A549 (cell line): ENCODE results near the gene ARHGAP28. TPM values are rescaled to one million over a fixed set of nuclear protein-coding genes. Genes with fewer than 3 reads are reported as not detected.

ENCODE experiments used
- ATAC-seq, 2 experiments: fragments of 200-7000 bp in 1 of 2; fragments of >200 bp in 1 of 2; cut with Nextera tagmentation in 1 of 2; cut with Tn5 transposase in 1 of 2; 3 replicates each; pipeline versions ENCODE4 v1.8.0 to v1.9.1; 2018 to 2020; ENCODE audit warnings: mild to moderate bottlenecking in 1 of 2, moderate library complexity in 1 of 2
- CTCF ChIA-PET: fragments of 300-600 bp; sonication (Branson Sonifier 250); formaldehyde crosslinking; extraction: SDS; loops from one replicate; lab custom pipeline; 2021; ENCODE audit warnings: antibody characterized with exemption, inconsistent platforms; lab: Yijun Ruan, JAX
- POLR2A ChIA-PET: fragments of 350-600 bp; formaldehyde crosslinking; extraction: SDS; loops from one replicate; lab custom pipeline; 2021; ENCODE audit warnings: antibody characterized with exemption, inconsistent platforms; lab: Yijun Ruan, JAX
- DNase-seq, 2 experiments: peaks; one replicate each; pipeline versions ENCODE4 v3.0.0 to v3.0.0-alpha.2; 2011 to 2016; ENCODE audit warnings: low read depth in 1 of 2, low spot score in 1 of 2
- FAIRE-seq: peaks from 2 replicates; lab custom pipeline; 2011; peaks lifted over from hg19 to GRCh38; lab: Jason Lieb, UNC
- H3K27ac ChIP-seq, 2 experiments: fragments of >200 bp; sonication (Bioruptor Twin); formaldehyde crosslinking; 3 replicates each; pipeline ENCODE4 v1.5.1; 2016 to 2017
- H3K4me1 ChIP-seq: fragments of >200 bp; sonication (Bioruptor Twin); formaldehyde crosslinking; 3 replicates; pipeline ENCODE4 v1.6.1; 2016
- H3K4me2 ChIP-seq: fragments of >200 bp; sonication (Bioruptor Twin); formaldehyde crosslinking; 3 replicates; pipeline ENCODE4 v1.6.1; 2016
- H3K4me3 ChIP-seq: fragments of >200 bp; sonication (Bioruptor Twin); formaldehyde crosslinking; 3 replicates; pipeline ENCODE4 v1.5.1; 2016
- H3K9me3 ChIP-seq: fragments of >200 bp; sonication (Bioruptor Twin); formaldehyde crosslinking; 3 replicates; pipeline ENCODE4 v1.6.1; 2016
- BHLHE40 ChIP-seq: IDR thresholded peaks from 2 replicates; pipeline ENCODE4 v1.6.1; 2012; ENCODE audit warnings: low read depth, low read length, inconsistent platforms
- CBX2 ChIP-seq: fragments of 200-600 bp; sonication (generic); IDR thresholded peaks from 2 replicates; pipeline ENCODE4 v1.6.1; 2016; ENCODE audit warnings: low read depth, mild to moderate bottlenecking, borderline replicate concordance
- CBX8 ChIP-seq: fragments of 200-600 bp; sonication (generic); IDR thresholded peaks from 2 replicates; pipeline ENCODE4 v1.6.1; 2016
- EHF ChIP-seq: fragments of 250-450 bp; sonication (Bioruptor Pico); IDR thresholded peaks from 2 replicates; pipeline ENCODE4 v1.5.0; 2020; ENCODE audit warnings: mild to moderate bottlenecking
- EHMT2 ChIP-seq: fragments of 200-600 bp; sonication (generic); IDR thresholded peaks from 2 replicates; pipeline ENCODE4 v1.6.1; 2016; ENCODE audit warnings: antibody characterized with exemption, low read depth, mild to moderate bottlenecking, moderate library complexity
- EP300 ChIP-seq, 2 experiments: fragments of >200 bp; sonication (Bioruptor Twin); formaldehyde crosslinking; IDR thresholded peaks; 2 replicates in 1 of 2; 3 replicates in 1 of 2; pipeline ENCODE4 v1.6.1; 2016 to 2017
- FOSB ChIP-seq: fragments of 250-450 bp; sonication (Bioruptor Pico); IDR thresholded peaks from 2 replicates; pipeline ENCODE4 v1.5.0; 2020; ENCODE audit warnings: mild to moderate bottlenecking, moderate library complexity
- FOXS1 ChIP-seq: fragments of 250-450 bp; sonication (Bioruptor Pico); IDR thresholded peaks from 2 replicates; pipeline ENCODE4 v1.5.0; 2020; ENCODE audit warnings: mild to moderate bottlenecking, moderate library complexity
- HEYL ChIP-seq: fragments of 250-450 bp; sonication (Bioruptor Pico); IDR thresholded peaks from 2 replicates; pipeline ENCODE4 v1.8.0; 2021; ENCODE audit warnings: mild to moderate bottlenecking, moderate library complexity
- HOXB5 ChIP-seq: fragments of 250-450 bp; sonication (Bioruptor Pico); IDR thresholded peaks from 2 replicates; pipeline ENCODE4 v1.5.0; 2020; ENCODE audit warnings: mild to moderate bottlenecking, moderate library complexity
- JUN ChIP-seq, 2 experiments: fragments of >200 bp; sonication (Bioruptor Twin); formaldehyde crosslinking; IDR thresholded peaks; 2 replicates in 1 of 2; 3 replicates in 1 of 2; pipeline ENCODE4 v1.6.1; 2016 to 2017
- KDM1A ChIP-seq: fragments of 200-600 bp; sonication (generic); IDR thresholded peaks from 2 replicates; pipeline ENCODE4 v1.6.1; 2016; ENCODE audit warnings: low read depth, mild to moderate bottlenecking
- KDM5A ChIP-seq: fragments of 200-600 bp; sonication (generic); IDR thresholded peaks from 2 replicates; pipeline ENCODE4 v1.6.1; 2016; ENCODE audit warnings: antibody characterized with exemption, mild to moderate bottlenecking
- MAFK ChIP-seq: fragments of 450-650 bp; IDR thresholded peaks from 2 replicates; pipeline ENCODE4 v1.6.1; 2014; ENCODE audit not compliant: partially characterized antibody
- MYC ChIP-seq: IDR thresholded peaks from 2 replicates; pipeline ENCODE4 v1.6.1; 2012; ENCODE audit warnings: mild to moderate bottlenecking, inconsistent platforms, low read length, improper control_type of control experiment, borderline replicate concordance
- NPAS2 ChIP-seq: fragments of 250-450 bp; sonication (Bioruptor Pico); IDR thresholded peaks from 2 replicates; pipeline ENCODE4 v1.8.0; 2022; ENCODE audit warnings: mild to moderate bottlenecking, moderate library complexity, borderline replicate concordance
- NR3C1 ChIP-seq: fragments of >200 bp; sonication (Bioruptor Twin); formaldehyde crosslinking; IDR thresholded peaks from 3 replicates; pipeline ENCODE4 v1.6.1; 2017
- RAD21 ChIP-seq, 2 experiments: fragments of >200 bp in 1 of 2; sonication (Bioruptor Twin) in 1 of 2; formaldehyde crosslinking in 1 of 2; IDR thresholded peaks in 1 of 2; conservative IDR thresholded peaks in 1 of 2; 2 replicates in 1 of 2; 3 replicates in 1 of 2; pipeline ENCODE4 v1.6.1; 2012 to 2018; ENCODE audit warnings: inconsistent platforms in 1 of 2
- RNF2 ChIP-seq: fragments of 200-600 bp; sonication (generic); IDR thresholded peaks from 2 replicates; pipeline ENCODE4 v1.6.1; 2016; ENCODE audit warnings: low read depth, mild to moderate bottlenecking, antibody characterized with exemption, moderate library complexity, borderline replicate concordance
- TP53 ChIP-seq: fragments of 250-450 bp; sonication (Bioruptor Pico); IDR thresholded peaks from 2 replicates; pipeline ENCODE4 v1.5.0; 2021; ENCODE audit warnings: mild to moderate bottlenecking, moderate library complexity
- ZSCAN20 ChIP-seq: fragments of 250-450 bp; sonication (Bioruptor Pico); IDR thresholded peaks from 2 replicates; pipeline ENCODE4 v1.8.0; 2022; ENCODE audit warnings: mild to moderate bottlenecking, moderate library complexity
- WGBS: methylation state at CpG from one replicate; pipeline ENCODE4 v1.1.6; 2017; ENCODE audit errors: missing lambda C conversion rate; 5-methylcytosine and 5-hydroxymethylcytosine counted together
- polyA plus RNA-seq, 4 experiments: library from polyadenylated mRNA; depleted of rRNA in 3 of 4; stranded (reverse); fragments of >200 nt; fragmentation: RNase III in 1 of 4; extraction: RNeasy Plus Mini Kit Qiagen cat#74134 plus additional on column Dnase treatment in 1 of 4; gene quantifications; 2 replicates in 3 of 4; 3 replicates in 1 of 4; pipeline ENCODE4 v1.2.3, GENCODE V29; 2011 to 2017
- TF ChIP-seq, protein P1 (sequence below): fragments of >200 bp; sonication (Bioruptor Twin); formaldehyde crosslinking; IDR thresholded peaks from 2 replicates; pipeline ENCODE4 v1.6.1; 2016
- TF ChIP-seq, protein P2 (sequence below): fragments of >200 bp; sonication (Bioruptor Twin); formaldehyde crosslinking; IDR thresholded peaks from 3 replicates; pipeline ENCODE4 v1.5.1; 2016
- TF ChIP-seq, protein P3 (sequence below): IDR thresholded peaks from 2 replicates; pipeline ENCODE4 v1.6.1; 2012; ENCODE audit warnings: low read depth, borderline replicate concordance
- TF ChIP-seq, protein P4 (sequence below): fragments of 250-450 bp; sonication (Bioruptor Pico); IDR thresholded peaks from 2 replicates; pipeline ENCODE4 v1.5.0; 2020; ENCODE audit warnings: low read depth, mild to moderate bottlenecking, moderate library complexity
- TF ChIP-seq, protein P5 (sequence below): fragments of 250-450 bp; sonication (Bioruptor Pico); IDR thresholded peaks from 2 replicates; pipeline ENCODE4 v1.5.0; 2021; ENCODE audit warnings: mild to moderate bottlenecking, moderate library complexity, borderline replicate concordance
- TF ChIP-seq, protein P6 (sequence below): fragments of 150-350 bp; IDR thresholded peaks from 2 replicates; pipeline ENCODE4 v1.6.1; 2014; ENCODE audit warnings: low read depth, mild to moderate bottlenecking, low read length

ARHGAP28 gene
- polyA plus RNA-seq, 2 of the 4 experiments (the other 2 are of a cell fraction): 0.13 to 0.17 TPM

DNA sequence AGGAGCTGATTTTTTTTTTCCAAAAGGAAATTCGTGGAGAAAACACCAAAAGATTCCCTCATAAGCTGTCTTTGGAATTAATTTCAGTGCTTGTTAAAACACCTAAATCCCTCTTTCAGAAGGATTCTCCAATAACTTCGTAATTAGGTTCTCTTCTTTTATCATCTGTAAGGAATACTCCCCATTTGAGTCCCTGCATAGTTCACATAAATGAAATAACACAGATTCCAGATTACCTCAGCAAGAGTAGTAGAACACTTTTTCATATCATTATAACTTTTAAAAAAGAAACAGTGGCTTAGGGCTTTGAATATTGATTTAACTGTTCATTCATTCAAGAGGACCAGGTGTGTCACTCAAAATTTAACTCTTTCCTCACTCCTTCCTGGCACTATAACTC lies 55.5 kb downstream of the ARHGAP28 start (continued):
- TF ChIP-seq, protein P1, sequence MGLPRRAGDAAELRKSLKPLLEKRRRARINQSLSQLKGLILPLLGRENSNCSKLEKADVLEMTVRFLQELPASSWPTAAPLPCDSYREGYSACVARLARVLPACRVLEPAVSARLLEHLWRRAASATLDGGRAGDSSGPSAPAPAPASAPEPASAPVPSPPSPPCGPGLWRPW: no peak
- TF ChIP-seq ZSCAN20 (CRISPR knock-in tag): no peak
- no peak for TF ChIP-seq KDM5A
- TF ChIP-seq MYC: no peak
- no peak for TF ChIP-seq NR3C1
- TF ChIP-seq NPAS2: no peak
- no peak for TF ChIP-seq KDM1A
- TF ChIP-seq, protein P2, sequence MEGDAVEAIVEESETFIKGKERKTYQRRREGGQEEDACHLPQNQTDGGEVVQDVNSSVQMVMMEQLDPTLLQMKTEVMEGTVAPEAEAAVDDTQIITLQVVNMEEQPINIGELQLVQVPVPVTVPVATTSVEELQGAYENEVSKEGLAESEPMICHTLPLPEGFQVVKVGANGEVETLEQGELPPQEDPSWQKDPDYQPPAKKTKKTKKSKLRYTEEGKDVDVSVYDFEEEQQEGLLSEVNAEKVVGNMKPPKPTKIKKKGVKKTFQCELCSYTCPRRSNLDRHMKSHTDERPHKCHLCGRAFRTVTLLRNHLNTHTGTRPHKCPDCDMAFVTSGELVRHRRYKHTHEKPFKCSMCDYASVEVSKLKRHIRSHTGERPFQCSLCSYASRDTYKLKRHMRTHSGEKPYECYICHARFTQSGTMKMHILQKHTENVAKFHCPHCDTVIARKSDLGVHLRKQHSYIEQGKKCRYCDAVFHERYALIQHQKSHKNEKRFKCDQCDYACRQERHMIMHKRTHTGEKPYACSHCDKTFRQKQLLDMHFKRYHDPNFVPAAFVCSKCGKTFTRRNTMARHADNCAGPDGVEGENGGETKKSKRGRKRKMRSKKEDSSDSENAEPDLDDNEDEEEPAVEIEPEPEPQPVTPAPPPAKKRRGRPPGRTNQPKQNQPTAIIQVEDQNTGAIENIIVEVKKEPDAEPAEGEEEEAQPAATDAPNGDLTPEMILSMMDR: no peak
- TF ChIP-seq, protein P3, sequence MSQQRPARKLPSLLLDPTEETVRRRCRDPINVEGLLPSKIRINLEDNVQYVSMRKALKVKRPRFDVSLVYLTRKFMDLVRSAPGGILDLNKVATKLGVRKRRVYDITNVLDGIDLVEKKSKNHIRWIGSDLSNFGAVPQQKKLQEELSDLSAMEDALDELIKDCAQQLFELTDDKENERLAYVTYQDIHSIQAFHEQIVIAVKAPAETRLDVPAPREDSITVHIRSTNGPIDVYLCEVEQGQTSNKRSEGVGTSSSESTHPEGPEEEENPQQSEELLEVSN: no peak
- no peak for TF ChIP-seq EHMT2

DNA sequence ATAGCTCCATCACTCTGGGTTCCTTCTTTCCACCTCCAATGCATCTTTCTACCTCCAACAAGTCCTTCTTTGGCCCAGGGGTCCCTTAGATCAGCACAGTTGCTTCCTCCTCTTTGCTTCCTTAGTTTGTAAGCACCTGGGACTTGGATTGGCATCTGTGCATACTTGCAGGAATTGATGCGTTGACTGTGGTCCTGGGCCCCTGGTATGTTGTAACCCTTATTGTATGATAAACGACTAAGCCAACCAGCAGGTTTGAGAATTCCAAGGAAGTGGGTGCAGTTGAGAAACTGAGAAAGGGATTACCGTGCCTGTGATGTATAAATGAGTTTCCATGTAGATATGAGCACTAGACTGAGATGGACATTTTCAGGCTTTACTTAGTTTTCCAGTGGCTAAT lies 55.9 kb downstream of the ARHGAP28 start:
- H3K9me3 ChIP-seq: no peaks in the 10 kb centered on the region
- FAIRE-seq (no peak), DNase-seq (no peak)
- no peak overlapping the region for H3K4me3 ChIP-seq
- H3K27ac ChIP-seq: no peak overlapping the region
- POLR2A ChIA-PET: no interaction called here
- TF ChIP-seq, protein P4, sequence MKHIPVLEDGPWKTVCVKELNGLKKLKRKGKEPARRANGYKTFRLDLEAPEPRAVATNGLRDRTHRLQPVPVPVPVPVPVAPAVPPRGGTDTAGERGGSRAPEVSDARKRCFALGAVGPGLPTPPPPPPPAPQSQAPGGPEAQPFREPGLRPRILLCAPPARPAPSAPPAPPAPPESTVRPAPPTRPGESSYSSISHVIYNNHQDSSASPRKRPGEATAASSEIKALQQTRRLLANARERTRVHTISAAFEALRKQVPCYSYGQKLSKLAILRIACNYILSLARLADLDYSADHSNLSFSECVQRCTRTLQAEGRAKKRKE (CRISPR knock-in tag): no peak
- TF ChIP-seq, protein P3: no peak
- TF ChIP-seq, protein P5, sequence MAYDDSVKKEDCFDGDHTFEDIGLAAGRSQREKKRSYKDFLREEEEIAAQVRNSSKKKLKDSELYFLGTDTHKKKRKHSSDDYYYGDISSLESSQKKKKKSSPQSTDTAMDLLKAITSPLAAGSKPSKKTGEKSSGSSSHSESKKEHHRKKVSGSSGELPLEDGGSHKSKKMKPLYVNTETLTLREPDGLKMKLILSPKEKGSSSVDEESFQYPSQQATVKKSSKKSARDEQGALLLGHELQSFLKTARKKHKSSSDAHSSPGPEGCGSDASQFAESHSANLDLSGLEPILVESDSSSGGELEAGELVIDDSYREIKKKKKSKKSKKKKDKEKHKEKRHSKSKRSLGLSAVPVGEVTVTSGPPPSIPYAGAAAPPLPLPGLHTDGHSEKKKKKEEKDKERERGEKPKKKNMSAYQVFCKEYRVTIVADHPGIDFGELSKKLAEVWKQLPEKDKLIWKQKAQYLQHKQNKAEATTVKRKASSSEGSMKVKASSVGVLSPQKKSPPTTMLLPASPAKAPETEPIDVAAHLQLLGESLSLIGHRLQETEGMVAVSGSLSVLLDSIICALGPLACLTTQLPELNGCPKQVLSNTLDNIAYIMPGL (CRISPR knock-in tag): no peak
- TF ChIP-seq RAD21 (conservative IDR thresholded peaks at IDR 0.05 in 1 of 2, IDR thresholded peaks at IDR 0.05 in 1 of 2): no peak
- TF ChIP-seq FOXS1 (CRISPR knock-in tag): no peak
- TF ChIP-seq HOXB5 (CRISPR knock-in tag): no peak
- no peak for TF ChIP-seq TP53 (CRISPR knock-in tag)
- no peak for TF ChIP-seq MAFK
- TF ChIP-seq, all 56 proteins: peak for 0
- ATAC-seq: no peak
- Histone ChIP-seq H3K4me2 (no peak overlapping the region), H3K4me1 (no peaks in the 10 kb centered on the region)
- 11% methylated on average over 3 of the region's 3 CpGs for WGBS
- CTCF ChIA-PET: no interaction called here

DNA sequence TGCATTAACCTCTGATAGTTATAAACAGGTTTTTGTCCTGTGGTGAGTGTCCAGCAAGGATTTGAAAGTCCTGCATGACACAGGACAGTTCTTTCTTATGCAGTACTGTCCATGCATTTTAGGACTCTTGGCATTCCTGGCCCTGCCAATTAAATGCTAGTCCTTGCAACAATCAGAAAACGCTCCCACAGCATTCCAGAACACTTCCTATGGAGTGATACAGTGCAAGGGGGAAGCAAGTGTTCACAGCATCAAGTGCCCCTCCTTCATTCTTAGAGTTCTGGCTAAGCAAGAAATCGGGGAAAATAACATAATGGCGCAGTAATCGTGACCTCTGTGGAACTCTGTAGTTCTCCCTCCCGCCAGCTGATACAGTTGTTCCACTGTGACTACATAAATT lies 62.9 kb downstream of the ARHGAP28 start:
- no peak for ATAC-seq
- DNase-seq: no peak
- Histone ChIP-seq H3K4me3 (no peak overlapping the region), H3K4me2 (no peak overlapping the region), H3K4me1 (no peaks in the 10 kb centered on the region), H3K27ac (no peak overlapping the region)
- no peak for FAIRE-seq
- POLR2A ChIA-PET: no interaction called here
- WGBS: 38% methylated on average over 5 of the region's 5 CpGs
- CTCF ChIA-PET: no interaction called here
- TF ChIP-seq CBX2: no peak
- no peak for TF ChIP-seq HEYL (CRISPR knock-in tag)
- TF ChIP-seq RNF2: no peak
- TF ChIP-seq CBX8: no peak
- TF ChIP-seq JUN (IDR thresholded peaks at IDR 0.05): no peak
- no peak for TF ChIP-seq EHF (CRISPR knock-in tag)
- TF ChIP-seq BHLHE40: no peak
- TF ChIP-seq EP300 (IDR thresholded peaks at IDR 0.05): no peak
- TF ChIP-seq, protein P6, sequence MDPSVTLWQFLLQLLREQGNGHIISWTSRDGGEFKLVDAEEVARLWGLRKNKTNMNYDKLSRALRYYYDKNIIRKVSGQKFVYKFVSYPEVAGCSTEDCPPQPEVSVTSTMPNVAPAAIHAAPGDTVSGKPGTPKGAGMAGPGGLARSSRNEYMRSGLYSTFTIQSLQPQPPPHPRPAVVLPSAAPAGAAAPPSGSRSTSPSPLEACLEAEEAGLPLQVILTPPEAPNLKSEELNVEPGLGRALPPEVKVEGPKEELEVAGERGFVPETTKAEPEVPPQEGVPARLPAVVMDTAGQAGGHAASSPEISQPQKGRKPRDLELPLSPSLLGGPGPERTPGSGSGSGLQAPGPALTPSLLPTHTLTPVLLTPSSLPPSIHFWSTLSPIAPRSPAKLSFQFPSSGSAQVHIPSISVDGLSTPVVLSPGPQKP: no peak
- TF ChIP-seq FOSB: no peak
- TF ChIP-seq, all 56 proteins: peak for 0
- H3K9me3 ChIP-seq: no peaks in the 10 kb centered on the region
